Colonic mucosa (tissue), 4 donors: Measurements from ENCODE around the gene OBSCN. TPM values are rescaled to one million over a fixed set of nuclear protein-coding genes. Genes with fewer than 3 reads are reported as not detected.
"Not testable (repeated sequence)": the region's sequence is repeated elsewhere in the genome, so short reads cannot be mapped to it uniquely, and the experiment has no call there.

Source experiments
- DNase-seq: peaks from one replicate; pipeline ENCODE4 v3.0.0-alpha.2; 2020
- H3K27ac ChIP-seq: fragments of 200-600 bp; one replicate; pipeline ENCODE4 v1.8.0; 2021
- H3K27me3 ChIP-seq: fragments of 200-600 bp; one replicate; pipeline ENCODE4 v1.8.0; 2021
- H3K36me3 ChIP-seq: fragments of 200-600 bp; one replicate; pipeline ENCODE4 v1.8.0; 2021
- H3K4me1 ChIP-seq: fragments of 200-600 bp; one replicate; pipeline ENCODE4 v1.8.0; 2021; ENCODE audit warnings: mild to moderate bottlenecking
- H3K4me3 ChIP-seq: fragments of 200-600 bp; one replicate; pipeline ENCODE4 v1.8.0; 2021
- H3K9ac ChIP-seq, 2 donors: one replicate each; pipeline ENCODE4 v1.7.0; 2013; ENCODE audit warnings: control low read depth in 2 of 2, low read depth in 2 of 2, low read length in 2 of 2
- H3K9me3 ChIP-seq: fragments of 200-600 bp; one replicate; pipeline ENCODE4 v1.8.0; 2021
- intact Hi-C: fragments of 100-400 bp; cut with DNase I; formaldehyde crosslinking; loops from one replicate; pipeline ENCODE4 v1.14.1; 2022
- total RNA-seq, 2 donors: library from RNA; stranded (reverse); fragmentation: NEBNext Ultra II Directional in 1 of 2; extraction: Animal tissue kit (Norgen Biotek cat#: 25700) in 1 of 2; gene quantifications; one replicate each; pipeline ENCODE4 v1.2.1, GENCODE V29; 2021
- TF ChIP-seq, protein P1 (sequence below): fragments of 200-600 bp; IDR thresholded peaks from one replicate; pipeline ENCODE4 v1.8.0; 2022; ENCODE audit warnings: antibody characterized with exemption, mild to moderate bottlenecking
- donor health status: healthy.
- donor health status: DM: no; HTN: no; CAD: no.
- donor health status: DM: no; HTN: no; CAD: no.

OBSCN gene
- total RNA-seq, 2 donors from 2014 or later = 3.6 to 7.9 TPM

DNA sequence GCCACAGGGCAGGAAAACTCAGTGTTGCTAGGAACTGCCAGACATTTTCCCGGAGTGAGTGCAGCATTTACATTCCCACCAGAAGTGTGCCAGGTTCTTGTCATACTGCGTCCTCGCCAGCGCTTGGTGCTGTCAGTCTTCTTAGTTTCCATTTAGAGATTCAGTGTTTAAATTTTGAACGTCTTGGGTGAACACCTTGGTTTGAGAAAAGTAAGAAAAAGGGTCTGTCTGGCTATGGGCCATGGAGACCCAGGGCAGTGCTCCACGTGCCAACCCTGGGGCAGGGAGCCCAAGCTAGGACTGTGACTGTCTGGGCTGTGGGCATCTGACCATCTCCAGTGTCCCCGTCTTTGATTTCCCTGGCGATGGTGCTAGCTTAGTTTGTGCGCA is 26.2 kb upstream of the OBSCN start:
- TF ChIP-seq, protein P1, sequence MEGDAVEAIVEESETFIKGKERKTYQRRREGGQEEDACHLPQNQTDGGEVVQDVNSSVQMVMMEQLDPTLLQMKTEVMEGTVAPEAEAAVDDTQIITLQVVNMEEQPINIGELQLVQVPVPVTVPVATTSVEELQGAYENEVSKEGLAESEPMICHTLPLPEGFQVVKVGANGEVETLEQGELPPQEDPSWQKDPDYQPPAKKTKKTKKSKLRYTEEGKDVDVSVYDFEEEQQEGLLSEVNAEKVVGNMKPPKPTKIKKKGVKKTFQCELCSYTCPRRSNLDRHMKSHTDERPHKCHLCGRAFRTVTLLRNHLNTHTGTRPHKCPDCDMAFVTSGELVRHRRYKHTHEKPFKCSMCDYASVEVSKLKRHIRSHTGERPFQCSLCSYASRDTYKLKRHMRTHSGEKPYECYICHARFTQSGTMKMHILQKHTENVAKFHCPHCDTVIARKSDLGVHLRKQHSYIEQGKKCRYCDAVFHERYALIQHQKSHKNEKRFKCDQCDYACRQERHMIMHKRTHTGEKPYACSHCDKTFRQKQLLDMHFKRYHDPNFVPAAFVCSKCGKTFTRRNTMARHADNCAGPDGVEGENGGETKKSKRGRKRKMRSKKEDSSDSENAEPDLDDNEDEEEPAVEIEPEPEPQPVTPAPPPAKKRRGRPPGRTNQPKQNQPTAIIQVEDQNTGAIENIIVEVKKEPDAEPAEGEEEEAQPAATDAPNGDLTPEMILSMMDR = no peak
- H3K4me3 ChIP-seq = no peak overlapping the region

DNA sequence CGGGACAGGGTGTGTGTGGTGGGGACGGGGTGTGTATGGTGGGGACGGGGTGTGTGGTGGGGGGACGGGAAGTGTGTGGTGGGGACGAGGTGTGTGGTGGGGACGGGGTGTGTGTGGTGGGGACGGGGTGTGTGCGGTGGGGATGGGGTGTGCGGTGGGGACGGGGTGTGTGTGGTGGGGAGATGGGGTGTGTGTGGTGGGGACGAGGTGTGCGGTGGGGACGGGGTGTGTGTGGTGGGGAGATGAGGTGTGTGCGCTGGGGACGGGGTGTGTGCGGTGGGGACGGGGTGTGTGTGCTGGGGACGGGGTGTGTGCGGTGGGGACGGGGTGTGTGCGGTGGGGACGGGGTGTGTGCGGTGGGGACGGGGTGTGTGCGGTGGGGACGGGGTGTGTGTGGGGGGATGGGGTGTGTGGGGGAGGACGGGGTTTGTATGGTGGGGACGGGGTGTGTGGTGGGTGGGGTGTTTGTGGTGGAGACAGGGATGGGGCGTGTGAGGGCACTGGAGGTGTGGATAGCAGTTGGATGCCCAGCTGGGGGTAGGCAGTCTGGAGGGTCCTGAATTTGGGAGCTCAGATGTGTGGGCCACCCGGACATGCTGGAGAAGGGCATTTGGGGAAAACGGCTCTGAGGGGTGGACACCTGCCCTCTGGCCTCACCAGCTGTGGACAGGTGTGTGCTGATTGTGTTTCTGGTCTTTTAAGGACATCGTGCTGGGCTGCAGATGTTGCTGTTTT is 25.4 kb upstream of the OBSCN start:
- Histone ChIP-seq H3K4me1 (no peaks in the 10 kb centered on the region), H3K9ac (no peak overlapping the region), H3K27me3 (no peaks in the 10 kb centered on the region), H3K27ac (no peak overlapping the region), H3K9me3 (no peaks in the 10 kb centered on the region), H3K4me3 (no peak overlapping the region), H3K36me3 (no peaks in the 10 kb centered on the region)
- DNase-seq = no peak
- TF ChIP-seq, protein P1 = no peak
- intact Hi-C loops = no loop called here

More for the DNA sequence above, 26.2 kb upstream of the OBSCN start:
- Histone ChIP-seq H3K9ac (no peak overlapping the region), H3K4me1 (no peaks in the 10 kb centered on the region), H3K36me3 (no peaks in the 10 kb centered on the region), H3K9me3 (no peaks in the 10 kb centered on the region), H3K27ac (no peak overlapping the region), H3K27me3 (no peaks in the 10 kb centered on the region)
- intact Hi-C loops = no loop called here
- DNase-seq = no peak

DNA sequence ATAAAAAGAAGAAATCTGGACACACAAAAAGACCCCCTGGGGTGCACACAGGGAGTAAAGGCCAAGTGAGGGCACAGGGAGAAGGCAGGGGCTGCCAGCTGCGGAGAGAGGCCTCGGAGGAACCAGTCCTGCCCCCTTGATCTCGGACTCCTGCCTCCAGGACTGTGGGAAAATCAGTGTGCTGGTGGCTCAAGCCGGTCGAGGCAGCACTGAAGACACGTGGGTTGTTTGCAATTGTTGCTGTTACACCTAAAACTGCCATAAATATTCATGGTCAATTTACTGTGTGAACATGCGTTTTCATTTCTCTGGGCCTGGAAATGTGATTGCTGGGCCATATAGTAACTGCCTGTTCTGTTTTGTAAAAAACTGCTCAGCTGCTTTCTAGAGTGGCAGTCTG is 23.7 kb upstream of the OBSCN start:
- H3K4me1 ChIP-seq = no peaks in the 10 kb centered on the region
- H3K36me3 ChIP-seq = no peaks in the 10 kb centered on the region
- no peak overlapping the region for H3K9ac ChIP-seq
- intact Hi-C loops = no loop called here
- TF ChIP-seq, protein P1 = no peak
- H3K9me3 ChIP-seq = no peaks in the 10 kb centered on the region
- H3K4me3 ChIP-seq = no peak overlapping the region
- H3K27me3 ChIP-seq = no peaks in the 10 kb centered on the region
- no peak overlapping the region for H3K27ac ChIP-seq
- DNase-seq = no peak

DNA sequence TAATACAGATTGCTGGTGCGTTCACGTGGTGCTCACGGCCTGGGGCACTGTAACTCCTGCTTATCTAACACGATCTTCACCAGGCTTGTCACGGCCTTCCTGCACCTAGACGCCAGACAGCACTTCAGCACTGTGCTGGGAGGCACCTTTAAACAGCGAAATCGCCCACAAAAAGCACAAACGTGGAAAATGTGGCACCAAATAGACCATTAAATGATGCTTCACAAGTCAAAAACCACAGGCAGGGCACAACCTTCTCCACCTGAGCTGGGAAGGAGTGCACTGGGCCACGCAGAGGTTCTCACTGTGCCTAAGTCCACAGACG is 22.2 kb upstream of the OBSCN start:
- no peaks in the 10 kb centered on the region for H3K9me3 ChIP-seq
- no peak overlapping the region for H3K9ac ChIP-seq
- H3K4me3 ChIP-seq = no peak overlapping the region
- no peak for DNase-seq
- H3K27ac ChIP-seq = no peak overlapping the region
- intact Hi-C loops = no loop called here
- H3K27me3 ChIP-seq = no peaks in the 10 kb centered on the region
- no peaks in the 10 kb centered on the region for H3K4me1 ChIP-seq
- no peaks in the 10 kb centered on the region for H3K36me3 ChIP-seq
- TF ChIP-seq, protein P1 = no peak

DNA sequence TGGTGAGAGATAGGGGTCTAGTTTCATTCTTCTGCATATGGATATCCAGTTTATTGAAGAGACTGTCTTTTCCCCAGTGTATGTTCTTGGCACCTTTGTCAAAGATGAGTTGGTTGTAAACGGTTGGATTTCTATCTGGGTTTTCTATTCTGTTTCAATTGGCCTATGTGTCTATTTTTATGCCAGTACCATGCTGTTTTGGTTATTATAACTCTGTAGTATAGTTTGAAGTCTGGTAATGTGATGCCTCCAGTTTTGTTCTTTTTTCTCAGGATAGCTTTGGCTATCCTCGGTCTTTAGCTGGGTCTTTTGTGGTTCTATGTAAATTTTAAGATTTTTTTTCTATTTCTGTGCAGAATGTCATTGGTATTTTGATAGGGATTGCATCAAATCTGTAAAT is 19.6 kb upstream of the OBSCN start:
- intact Hi-C loops, H3K4me1 ChIP-seq, H3K4me3 ChIP-seq, H3K27me3 ChIP-seq, DNase-seq, H3K36me3 ChIP-seq, H3K9me3 ChIP-seq, H3K27ac ChIP-seq, H3K9ac ChIP-seq: not testable (repeated sequence)

DNA sequence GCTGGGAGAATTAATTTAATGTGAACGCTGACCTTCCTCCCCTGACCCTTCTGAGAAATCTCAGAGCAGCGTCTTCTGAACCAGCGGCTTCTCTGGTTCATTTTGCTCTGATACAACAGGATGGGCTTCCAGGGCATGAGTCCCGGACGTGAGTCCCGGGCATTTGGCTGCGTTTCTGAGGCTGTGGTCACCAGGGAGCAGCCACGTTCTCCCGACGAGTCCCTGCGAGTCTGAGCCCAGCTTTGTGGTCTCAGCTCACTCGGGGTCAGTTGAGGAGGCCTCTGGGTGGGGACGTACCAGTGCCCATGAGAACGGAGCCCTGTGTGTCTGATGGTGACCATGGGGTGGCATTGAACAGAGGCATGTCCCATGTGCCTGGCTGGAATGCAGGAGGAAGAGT is 17.7 kb upstream of the OBSCN start:
- Histone ChIP-seq H3K27me3 (no peaks in the 10 kb centered on the region), H3K9ac (no peak overlapping the region), H3K4me3 (no peak overlapping the region), H3K36me3 (no peaks in the 10 kb centered on the region), H3K4me1 (no peaks in the 10 kb centered on the region), H3K27ac (no peak overlapping the region), H3K9me3 (no peaks in the 10 kb centered on the region)
- DNase-seq = no peak
- TF ChIP-seq, protein P1 = no peak
- intact Hi-C loops = no loop called here
